Measurements from ENCODE around the gene SLC7A11. TPM values are rescaled to one million over a fixed set of nuclear protein-coding genes. Genes with fewer than 3 reads are reported as not detected.

SLC7A11 gene
- total and polyA plus RNA-seq, 2 of the 4 experiments (the other 2 are of a cell fraction) = 8.3 to 24.7 TPM

- Histone ChIP-seq H2BK120ac (ENCODE audit: low read depth, low read length) (no peak overlapping the region), H3K27me3 (ENCODE audit: control insufficient read depth, insufficient read depth, low read length) (no peaks in the 10 kb centered on the region), H3K23ac (ENCODE audit: low read depth, low read length) (no peak overlapping the region), H3K18ac (ENCODE audit: low read depth, low read length) (no peak overlapping the region), H2BK15ac (ENCODE audit: low read depth, low read length) (no peak overlapping the region), H2BK20ac (ENCODE audit: low read depth, low read length) (no peak overlapping the region), H3K27ac (ENCODE audit: insufficient read depth, low read length) (no peak overlapping the region), H3K9me1 (ENCODE audit: insufficient read depth, low read length) (no peaks in the 10 kb centered on the region), H2AK9ac (replicated peaks; ENCODE audit: low read depth, low read length, poor library complexity) (no peak overlapping the region), H3K56ac (ENCODE audit: extremely low read depth, insufficient read depth, low read length) (no peak overlapping the region), H3K4ac (ENCODE audit: low read depth, low read length) (no peak overlapping the region), H3K79me1 (ENCODE audit: low read depth in 1 of 2, low read length in 2 of 2) (no peaks in the 10 kb centered on the region), H3K4me3 (ENCODE audit: insufficient read depth, low read depth, low read length) (no peak overlapping the region), H2AFZ (replicated peaks; ENCODE audit: low read length, poor library complexity) (no peak overlapping the region), H3K36me3 (ENCODE audit: control insufficient read depth, insufficient read depth, low read length) (no peaks in the 10 kb centered on the region), H3K9me3 (ENCODE audit: control insufficient read depth, insufficient read depth, low read length) (no peaks in the 10 kb centered on the region), H4K20me1 (ENCODE audit: insufficient read depth, low read length) (no peaks in the 10 kb centered on the region), H3K9ac (ENCODE audit: low read depth, low read length) (no peak overlapping the region), H2AK5ac (ENCODE audit: low read depth, low read length) (no peak overlapping the region), H3K14ac (replicated peaks; ENCODE audit: low read depth, low read length) (no peak overlapping the region), H3K4me2 (ENCODE audit: low read depth, low read length) (no peak overlapping the region), H2BK5ac (ENCODE audit: low read depth, low read length, poor library complexity, severe bottlenecking) (no peak overlapping the region), H4K5ac (ENCODE audit: low read depth, low read length) (no peak overlapping the region), H4K91ac (ENCODE audit: insufficient read depth, low read depth, low read length) (no peak overlapping the region), H4K8ac (ENCODE audit: low read depth in 2 of 2, low read length in 2 of 2) (no peak overlapping the region), H3K4me1 (ENCODE audit: control insufficient read depth, insufficient read depth, low read length) (no peaks in the 10 kb centered on the region)
- no CpG with 5 or more reads among the region's 5 CpGs for WGBS, 2 experiments (ENCODE audit: extremely low coverage in 2 of 2, insufficient read length in 1 of 2)
- BruUV-seq (replicated peaks) = no TSS peak
- ATAC-seq (ENCODE audit: low read depth) (no peak), DNase-seq (no peak)
- intact Hi-C loops (cut with micrococcal nuclease) = no loop called here
- ChIA-PET POLR2A (ENCODE audit: unreplicated experiment) (no interaction called here), CTCF (interaction anchor here (0.7 kb wide), 1 partner anchor 21 kb away, joined by 3 read pairs; no protein-coding TSS in a partner anchor)
- dilution Hi-C loops (cut with HindIII; ENCODE audit: low sequenced_read_pairs, unreplicated experiment) = no loop called here
- in situ Hi-C loops (cut with MboI; ENCODE audit: low sequenced_read_pairs) = no loop called here
- TF ChIP-seq ELK1 (IDR thresholded peaks at IDR 0.05; ENCODE audit: borderline replicate concordance, low read depth, low read length) = no peak
- TF ChIP-seq SMC3 (IDR thresholded peaks at IDR 0.05; ENCODE audit: low read depth, low read length) = no peak
- no peak for TF ChIP-seq MAFK (IDR thresholded peaks at IDR 0.05; ENCODE audit: low read depth, low read length)
- no peak for TF ChIP-seq NFE2L2 (IDR thresholded peaks at IDR 0.05; ENCODE audit: low read depth, low read length)
- no peak for TF ChIP-seq CEBPB (IDR thresholded peaks at IDR 0.05; ENCODE audit: low read depth, low read length)
- TF ChIP-seq RFX5 (IDR thresholded peaks at IDR 0.05; ENCODE audit: low read depth, low read length) = no peak
- no peak for TF ChIP-seq FOS (IDR thresholded peaks at IDR 0.05; ENCODE audit: low read depth, low read length)
- TF ChIP-seq CHD1 (IDR thresholded peaks at IDR 0.05; ENCODE audit: low read depth, low read length) = no peak
- TF ChIP-seq RCOR1 (IDR thresholded peaks at IDR 0.05; ENCODE audit: insufficient replicate concordance, low read length) = no peak
- no peak for TF ChIP-seq USF2 (IDR thresholded peaks at IDR 0.05; ENCODE audit: low read depth, low read length)
Measured at GRCh38 chr4:138266948-138267347, 24.8 kb upstream of the SLC7A11 start.

All from IMR-90 (cell line).